Endodermal cell (in vitro differentiated cells): ENCODE data around the gene RPA1. TPM values are rescaled to one million over a fixed set of nuclear protein-coding genes. Genes with fewer than 3 reads are reported as not detected.

Experiments used
- DNase-seq: peaks from one replicate; pipeline ENCODE4 v3.0.0-alpha.2; 2017
- H3K27ac ChIP-seq: 2 replicates; pipeline ENCODE4 v1.5.1; 2013; ENCODE audit warnings: mild to moderate bottlenecking, low read depth, low read length, moderate library complexity
- H3K27me3 ChIP-seq: 2 replicates; pipeline ENCODE4 v1.6.1; 2013; ENCODE audit warnings: mild to moderate bottlenecking, low read length, moderate library complexity; ENCODE audit not compliant: insufficient read depth, control insufficient read depth, poor library complexity, severe bottlenecking
- H3K36me3 ChIP-seq: 2 replicates; pipeline ENCODE4 v1.7.0; 2013; ENCODE audit warnings: mild to moderate bottlenecking, low read length, moderate library complexity; ENCODE audit not compliant: control insufficient read depth, insufficient read depth
- H3K4me1 ChIP-seq: one replicate; pipeline ENCODE4 v1.7.0; 2013; ENCODE audit warnings: low read length; ENCODE audit not compliant: control insufficient read depth, insufficient read depth
- H3K4me3 ChIP-seq: 2 replicates; pipeline ENCODE4 v1.5.1; 2013; ENCODE audit warnings: mild to moderate bottlenecking, low read length, moderate library complexity
- H3K9ac ChIP-seq: 2 replicates; pipeline ENCODE4 v1.6.1; 2013; ENCODE audit warnings: mild to moderate bottlenecking, low read length, moderate library complexity; ENCODE audit not compliant: poor library complexity, severe bottlenecking; ENCODE audit errors: extremely low read depth
- H3K9me3 ChIP-seq: 2 replicates; pipeline ENCODE4 v1.6.1; 2013; ENCODE audit warnings: mild to moderate bottlenecking, low read length, moderate library complexity; ENCODE audit not compliant: control insufficient read depth
- H3K27ac Mint-ChIP-seq: 2 replicates; pipeline ENCODE4 v1.8.0; 2020; ENCODE audit warnings: mixed read lengths
- H3K27me3 Mint-ChIP-seq: 2 replicates; pipeline ENCODE4 v1.8.0; 2021; ENCODE audit warnings: mild to moderate bottlenecking, mixed read lengths; ENCODE audit not compliant: insufficient read depth
- H3K36me3 Mint-ChIP-seq: 2 replicates; pipeline ENCODE4 v1.8.0; 2020; ENCODE audit warnings: low read depth, mixed read lengths
- H3K4me1 Mint-ChIP-seq: 2 replicates; pipeline ENCODE4 v1.8.0; 2020; ENCODE audit warnings: mixed read lengths
- H3K4me3 Mint-ChIP-seq: 2 replicates; pipeline ENCODE4 v1.8.0; 2020; ENCODE audit warnings: mild to moderate bottlenecking, moderate library complexity, mixed read lengths
- H3K9me3 Mint-ChIP-seq: 2 replicates; pipeline ENCODE4 v1.8.0; 2020; ENCODE audit warnings: mild to moderate bottlenecking, mixed read lengths
- WGBS, 2 experiments: methylation state at CpG; one replicate each; pipeline versions ENCODE4 v1.1.5 to v1.1.7; 2013; ENCODE audit warnings: missing lambda C conversion rate in 2 of 2, mixed read lengths in 1 of 2; ENCODE audit not compliant: insufficient coverage in 1 of 2, insufficient read length in 1 of 2; 5-methylcytosine and 5-hydroxymethylcytosine counted together
- total RNA-seq, 2 donors: library from RNA; stranded (reverse); fragmentation: NEBNext Ultra II Directional in 1 of 2; extraction: Animal tissue kit (Norgen Biotek cat#: 25700) in 1 of 2; gene quantifications; 2 replicates in 1 of 2; 3 replicates in 1 of 2; pipeline ENCODE4 v1.2.1, GENCODE V29; 2021
- TF ChIP-seq, protein P1 (sequence below): fragments of 200-600 bp; sonication (generic); conservative IDR thresholded peaks from 2 replicates; pipeline ENCODE4 v1.5.0; 2021; ENCODE audit warnings: antibody characterized with exemption, mild to moderate bottlenecking

RPA1 gene
- total RNA-seq, 2 donors from 2014 or later, result 190 to 249 TPM

DNA sequence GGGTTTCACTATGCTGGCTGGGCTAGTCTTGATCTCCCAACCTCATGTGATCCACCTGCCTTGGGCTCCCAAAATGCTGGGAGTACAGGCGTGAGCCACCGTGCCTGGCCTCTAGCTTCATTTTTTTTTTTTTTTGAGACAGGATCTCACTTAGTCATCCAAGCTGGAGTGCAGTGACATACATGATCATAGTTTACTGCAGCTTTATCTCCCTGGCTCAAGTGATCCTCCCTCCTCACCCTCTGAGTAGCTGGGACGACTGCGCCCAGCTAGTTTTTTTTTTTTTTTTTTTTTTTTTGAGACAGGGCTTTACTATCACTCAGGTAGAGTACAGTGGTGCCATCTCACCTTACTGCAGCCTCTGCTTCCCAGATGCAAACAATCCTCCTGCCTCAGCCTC, 9.7 kb downstream of the RPA1 start:
- no peak for DNase-seq
- no peak overlapping the region for H3K4me3 ChIP-seq
- peaks cover 32% of the 10 kb centered on the region for H3K36me3 ChIP-seq
- Mint-ChIP-seq H3K9me3 (no peaks in the 10 kb centered on the region), H3K36me3 (peaks cover 42% of the 10 kb centered on the region), H3K27ac (no peak overlapping the region), H3K27me3 (no peaks in the 10 kb centered on the region), H3K4me1 (no peaks in the 10 kb centered on the region), H3K4me3 (no peak overlapping the region)
- H3K4me1 ChIP-seq, result no peaks in the 10 kb centered on the region
- H3K9ac ChIP-seq, result no peak overlapping the region
- no peaks in the 10 kb centered on the region for H3K9me3 ChIP-seq
- H3K27me3 ChIP-seq, result no peaks in the 10 kb centered on the region
- no peak overlapping the region for H3K27ac ChIP-seq
- TF ChIP-seq, protein P1, sequence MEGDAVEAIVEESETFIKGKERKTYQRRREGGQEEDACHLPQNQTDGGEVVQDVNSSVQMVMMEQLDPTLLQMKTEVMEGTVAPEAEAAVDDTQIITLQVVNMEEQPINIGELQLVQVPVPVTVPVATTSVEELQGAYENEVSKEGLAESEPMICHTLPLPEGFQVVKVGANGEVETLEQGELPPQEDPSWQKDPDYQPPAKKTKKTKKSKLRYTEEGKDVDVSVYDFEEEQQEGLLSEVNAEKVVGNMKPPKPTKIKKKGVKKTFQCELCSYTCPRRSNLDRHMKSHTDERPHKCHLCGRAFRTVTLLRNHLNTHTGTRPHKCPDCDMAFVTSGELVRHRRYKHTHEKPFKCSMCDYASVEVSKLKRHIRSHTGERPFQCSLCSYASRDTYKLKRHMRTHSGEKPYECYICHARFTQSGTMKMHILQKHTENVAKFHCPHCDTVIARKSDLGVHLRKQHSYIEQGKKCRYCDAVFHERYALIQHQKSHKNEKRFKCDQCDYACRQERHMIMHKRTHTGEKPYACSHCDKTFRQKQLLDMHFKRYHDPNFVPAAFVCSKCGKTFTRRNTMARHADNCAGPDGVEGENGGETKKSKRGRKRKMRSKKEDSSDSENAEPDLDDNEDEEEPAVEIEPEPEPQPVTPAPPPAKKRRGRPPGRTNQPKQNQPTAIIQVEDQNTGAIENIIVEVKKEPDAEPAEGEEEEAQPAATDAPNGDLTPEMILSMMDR, result no peak
- 97 to 98% methylated on average over 4 of the region's 4 CpGs for WGBS, 2 experiments

DNA sequence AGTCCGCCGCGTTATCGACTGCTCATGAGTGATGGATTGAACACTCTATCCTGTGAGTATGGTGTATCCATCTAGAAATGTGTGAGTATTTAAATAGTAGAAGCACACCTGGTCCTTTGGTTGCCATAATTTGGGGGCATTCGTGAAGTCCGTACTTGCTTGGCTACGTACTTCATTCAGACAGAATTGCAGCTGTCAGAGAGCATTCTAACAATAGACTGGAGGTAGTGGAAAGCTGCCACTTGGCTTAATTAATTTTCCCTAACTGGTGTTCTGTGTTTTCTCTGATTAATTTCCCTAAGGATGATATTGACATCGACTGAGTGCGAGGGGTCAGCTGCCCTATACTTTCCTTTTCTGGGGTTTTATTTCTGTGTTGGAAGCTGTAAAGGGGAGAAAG, 14.1 kb downstream of the RPA1 start:
- H3K27me3 Mint-ChIP-seq, result no peaks in the 10 kb centered on the region
- H3K27me3 ChIP-seq, result no peaks in the 10 kb centered on the region
- H3K4me3 ChIP-seq, result no peak overlapping the region
- 94 to 97% methylated on average over 7 to 9 of the region's 9 CpGs for WGBS, 2 experiments
- H3K36me3 Mint-ChIP-seq, result peaks cover 56% of the 10 kb centered on the region
- no peaks in the 10 kb centered on the region for H3K9me3 ChIP-seq
- peak overlapping the region; percentile 52 for H3K27ac Mint-ChIP-seq
- H3K4me1 Mint-ChIP-seq, result no peaks in the 10 kb centered on the region
- no peak overlapping the region for H3K9ac ChIP-seq
- H3K4me1 ChIP-seq, result no peaks in the 10 kb centered on the region
- no peaks in the 10 kb centered on the region for H3K9me3 Mint-ChIP-seq
- TF ChIP-seq, protein P1, result no peak
- peaks cover 58% of the 10 kb centered on the region for H3K36me3 ChIP-seq
- H3K4me3 Mint-ChIP-seq, result no peak overlapping the region
- DNase-seq, result no peak
- no peak overlapping the region for H3K27ac ChIP-seq

DNA sequence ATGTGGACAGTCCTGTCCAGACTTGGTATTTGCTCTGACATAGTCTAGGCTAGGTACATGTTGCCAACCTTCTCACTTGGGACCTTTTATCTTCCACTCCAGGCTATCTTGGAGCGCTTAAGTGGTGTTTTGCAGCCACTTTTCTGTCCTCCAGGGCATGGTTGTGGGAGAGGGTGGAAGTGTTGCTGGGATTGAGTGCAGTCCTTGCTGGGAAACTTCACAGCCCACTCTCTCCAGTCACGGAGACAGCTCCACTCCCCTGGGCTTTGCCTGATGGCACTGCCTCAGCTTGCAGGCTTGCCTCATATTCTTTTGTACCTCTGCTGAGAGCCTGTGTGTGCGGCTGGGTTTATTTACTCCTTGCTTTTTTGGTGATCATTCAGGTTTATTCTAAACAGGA, 17.4 kb downstream of the RPA1 start:
- Mint-ChIP-seq H3K4me3 (no peak overlapping the region), H3K27ac (no peak overlapping the region), H3K27me3 (no peaks in the 10 kb centered on the region), H3K36me3 (peaks cover 70% of the 10 kb centered on the region), H3K9me3 (no peaks in the 10 kb centered on the region), H3K4me1 (peaks cover 13% of the 10 kb centered on the region)
- WGBS, 2 experiments, result 94 to 100% methylated on average over 2 to 3 of the region's 3 CpGs
- Histone ChIP-seq H3K9ac (no peak overlapping the region), H3K36me3 (peaks cover 73% of the 10 kb centered on the region), H3K27ac (no peak overlapping the region), H3K27me3 (no peaks in the 10 kb centered on the region), H3K9me3 (no peaks in the 10 kb centered on the region), H3K4me1 (peaks cover 7% of the 10 kb centered on the region), H3K4me3 (no peak overlapping the region)
- TF ChIP-seq, protein P1, result no peak
- no peak for DNase-seq
